ENCODE measurements around the gene POLD1.

GRCh38 chr19:50377051-50377461 lies 7.1 kb upstream of the POLD1 start:
- TF ChIP-seq, protein P1, sequence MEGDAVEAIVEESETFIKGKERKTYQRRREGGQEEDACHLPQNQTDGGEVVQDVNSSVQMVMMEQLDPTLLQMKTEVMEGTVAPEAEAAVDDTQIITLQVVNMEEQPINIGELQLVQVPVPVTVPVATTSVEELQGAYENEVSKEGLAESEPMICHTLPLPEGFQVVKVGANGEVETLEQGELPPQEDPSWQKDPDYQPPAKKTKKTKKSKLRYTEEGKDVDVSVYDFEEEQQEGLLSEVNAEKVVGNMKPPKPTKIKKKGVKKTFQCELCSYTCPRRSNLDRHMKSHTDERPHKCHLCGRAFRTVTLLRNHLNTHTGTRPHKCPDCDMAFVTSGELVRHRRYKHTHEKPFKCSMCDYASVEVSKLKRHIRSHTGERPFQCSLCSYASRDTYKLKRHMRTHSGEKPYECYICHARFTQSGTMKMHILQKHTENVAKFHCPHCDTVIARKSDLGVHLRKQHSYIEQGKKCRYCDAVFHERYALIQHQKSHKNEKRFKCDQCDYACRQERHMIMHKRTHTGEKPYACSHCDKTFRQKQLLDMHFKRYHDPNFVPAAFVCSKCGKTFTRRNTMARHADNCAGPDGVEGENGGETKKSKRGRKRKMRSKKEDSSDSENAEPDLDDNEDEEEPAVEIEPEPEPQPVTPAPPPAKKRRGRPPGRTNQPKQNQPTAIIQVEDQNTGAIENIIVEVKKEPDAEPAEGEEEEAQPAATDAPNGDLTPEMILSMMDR (IDR thresholded peaks at IDR 0.05; ENCODE audit: low read length) = no peak
- TF ChIP-seq EZH2 (IDR thresholded peaks at IDR 0.05; ENCODE audit: borderline replicate concordance, low read length) = no peak
